ENCODE data around the gene GGA1.

The GGA1 gene

GRCh38 chr22:37563153-37564081 is 45.2 kb upstream of the GGA1 start:
- no peak for TF ChIP-seq CTCF (IDR thresholded peaks at IDR 0.05; ENCODE audit: extremely low read depth, missing control alignments)
- DNase-seq (ENCODE audit: low spot score): no peak

GRCh38 chr22:37564111-37564711 is 44.4 kb upstream of the GGA1 start:
- TF ChIP-seq CTCF (IDR thresholded peaks at IDR 0.05; ENCODE audit: extremely low read depth, missing control alignments): no peak

GRCh38 chr22:37565830-37566229 is 42.8 kb upstream of the GGA1 start:
- no peak for DNase-seq (ENCODE audit: low spot score)

More at GRCh38 chr22:37564111-37564711, 44.4 kb upstream of the GGA1 start:
- no peak for DNase-seq (ENCODE audit: low spot score)

GRCh38 chr22:37566329-37566837 is 42.3 kb upstream of the GGA1 start:
- TF ChIP-seq CTCF (IDR thresholded peaks at IDR 0.05; ENCODE audit: extremely low read depth, missing control alignments): no peak
- DNase-seq (ENCODE audit: low spot score): peak; percentile 68

More at GRCh38 chr22:37565830-37566229, 42.8 kb upstream of the GGA1 start:
- TF ChIP-seq CTCF (IDR thresholded peaks at IDR 0.05; ENCODE audit: extremely low read depth, missing control alignments): no peak

GRCh38 chr22:37566903-37567798 is 41.5 kb upstream of the GGA1 start:
- TF ChIP-seq CTCF (IDR thresholded peaks at IDR 0.05; ENCODE audit: extremely low read depth, missing control alignments): peak; percentile 95
- DNase-seq (ENCODE audit: low spot score): peak; percentile 92

GRCh38 chr22:37568012-37568411 is 40.6 kb upstream of the GGA1 start:
- TF ChIP-seq CTCF (IDR thresholded peaks at IDR 0.05; ENCODE audit: extremely low read depth, missing control alignments): no peak
- DNase-seq (ENCODE audit: low spot score): no peak

Measured in GM20000 (cell line).